A549 (cell line): ENCODE results near the gene SNTA1. TPM values are rescaled to one million over a fixed set of nuclear protein-coding genes. Genes with fewer than 3 reads are reported as not detected.

Source experiments
- ATAC-seq, 2 experiments: fragments of 200-7000 bp in 1 of 2; fragments of >200 bp in 1 of 2; cut with Nextera tagmentation in 1 of 2; cut with Tn5 transposase in 1 of 2; 3 replicates each; pipeline versions ENCODE4 v1.8.0 to v1.9.1; 2018 to 2020; ENCODE audit warnings: mild to moderate bottlenecking in 1 of 2, moderate library complexity in 1 of 2
- CTCF ChIA-PET: fragments of 300-600 bp; sonication (Branson Sonifier 250); formaldehyde crosslinking; extraction: SDS; loops from one replicate; lab custom pipeline; 2021; ENCODE audit warnings: antibody characterized with exemption, inconsistent platforms; lab: Yijun Ruan, JAX
- POLR2A ChIA-PET: fragments of 350-600 bp; formaldehyde crosslinking; extraction: SDS; loops from one replicate; lab custom pipeline; 2021; ENCODE audit warnings: antibody characterized with exemption, inconsistent platforms; lab: Yijun Ruan, JAX
- DNase-seq, 2 experiments: peaks; one replicate each; pipeline versions ENCODE4 v3.0.0 to v3.0.0-alpha.2; 2011 to 2016; ENCODE audit warnings: low read depth in 1 of 2, low spot score in 1 of 2
- FAIRE-seq: peaks from 2 replicates; lab custom pipeline; 2011; peaks lifted over from hg19 to GRCh38; lab: Jason Lieb, UNC
- H3K27ac ChIP-seq, 2 experiments: fragments of >200 bp; sonication (Bioruptor Twin); formaldehyde crosslinking; 3 replicates each; pipeline ENCODE4 v1.5.1; 2016 to 2017
- H3K4me1 ChIP-seq: fragments of >200 bp; sonication (Bioruptor Twin); formaldehyde crosslinking; 3 replicates; pipeline ENCODE4 v1.6.1; 2016
- H3K4me2 ChIP-seq: fragments of >200 bp; sonication (Bioruptor Twin); formaldehyde crosslinking; 3 replicates; pipeline ENCODE4 v1.6.1; 2016
- H3K4me3 ChIP-seq: fragments of >200 bp; sonication (Bioruptor Twin); formaldehyde crosslinking; 3 replicates; pipeline ENCODE4 v1.5.1; 2016
- H3K9me3 ChIP-seq: fragments of >200 bp; sonication (Bioruptor Twin); formaldehyde crosslinking; 3 replicates; pipeline ENCODE4 v1.6.1; 2016
- BCL3 ChIP-seq: fragments of >200 bp; sonication (Bioruptor Twin); formaldehyde crosslinking; IDR thresholded peaks from 3 replicates; pipeline ENCODE4 v1.6.1; 2016
- BHLHE40 ChIP-seq: IDR thresholded peaks from 2 replicates; pipeline ENCODE4 v1.6.1; 2012; ENCODE audit warnings: low read depth, low read length, inconsistent platforms
- CBX2 ChIP-seq: fragments of 200-600 bp; sonication (generic); IDR thresholded peaks from 2 replicates; pipeline ENCODE4 v1.6.1; 2016; ENCODE audit warnings: low read depth, mild to moderate bottlenecking, borderline replicate concordance
- CBX8 ChIP-seq: fragments of 200-600 bp; sonication (generic); IDR thresholded peaks from 2 replicates; pipeline ENCODE4 v1.6.1; 2016
- CEBPB ChIP-seq, 2 experiments: fragments of >200 bp in 1 of 2; sonication (Bioruptor Twin) in 1 of 2; formaldehyde crosslinking in 1 of 2; IDR thresholded peaks; 2 replicates each; pipeline ENCODE4 v1.6.1; 2012 to 2016
- CHD2 ChIP-seq: fragments of 150-350 bp; IDR thresholded peaks from 2 replicates; pipeline ENCODE4 v1.6.1; 2014; ENCODE audit warnings: low read length; ENCODE audit not compliant: partially characterized antibody
- CTCF ChIP-seq: fragments of >200 bp; sonication (Bioruptor Twin); formaldehyde crosslinking; IDR thresholded peaks from 3 replicates; pipeline ENCODE4 v1.5.1; 2016
- E2F6 ChIP-seq: IDR thresholded peaks from 2 replicates; pipeline ENCODE4 v1.6.1; 2012; ENCODE audit warnings: low read depth, borderline replicate concordance
- EHF ChIP-seq: fragments of 250-450 bp; sonication (Bioruptor Pico); IDR thresholded peaks from 2 replicates; pipeline ENCODE4 v1.5.0; 2020; ENCODE audit warnings: mild to moderate bottlenecking
- EP300 ChIP-seq, 2 experiments: fragments of >200 bp; sonication (Bioruptor Twin); formaldehyde crosslinking; IDR thresholded peaks; 2 replicates in 1 of 2; 3 replicates in 1 of 2; pipeline ENCODE4 v1.6.1; 2016 to 2017
- FOSL2 ChIP-seq, 2 experiments: fragments of 450-650 bp in 1 of 2; fragments of >200 bp in 1 of 2; sonication (Bioruptor Twin) in 1 of 2; formaldehyde crosslinking; IDR thresholded peaks; 2 replicates each; pipeline versions ENCODE4 v1.5.0 to v1.6.1; 2016 to 2020; ENCODE audit warnings: mild to moderate bottlenecking in 1 of 2, moderate library complexity in 1 of 2
- FOXS1 ChIP-seq: fragments of 250-450 bp; sonication (Bioruptor Pico); IDR thresholded peaks from 2 replicates; pipeline ENCODE4 v1.5.0; 2020; ENCODE audit warnings: mild to moderate bottlenecking, moderate library complexity
- HES2 ChIP-seq: fragments of >200 bp; sonication (Bioruptor Twin); formaldehyde crosslinking; IDR thresholded peaks from 2 replicates; pipeline ENCODE4 v1.6.1; 2016
- HEYL ChIP-seq: fragments of 250-450 bp; sonication (Bioruptor Pico); IDR thresholded peaks from 2 replicates; pipeline ENCODE4 v1.8.0; 2021; ENCODE audit warnings: mild to moderate bottlenecking, moderate library complexity
- HOXB5 ChIP-seq: fragments of 250-450 bp; sonication (Bioruptor Pico); IDR thresholded peaks from 2 replicates; pipeline ENCODE4 v1.5.0; 2020; ENCODE audit warnings: mild to moderate bottlenecking, moderate library complexity
- JUN ChIP-seq, 2 experiments: fragments of >200 bp; sonication (Bioruptor Twin); formaldehyde crosslinking; IDR thresholded peaks; 2 replicates in 1 of 2; 3 replicates in 1 of 2; pipeline ENCODE4 v1.6.1; 2016 to 2017
- JUNB ChIP-seq: fragments of >200 bp; sonication (Bioruptor Twin); formaldehyde crosslinking; IDR thresholded peaks from 2 replicates; pipeline ENCODE4 v1.6.1; 2016
- KDM1A ChIP-seq: fragments of 200-600 bp; sonication (generic); IDR thresholded peaks from 2 replicates; pipeline ENCODE4 v1.6.1; 2016; ENCODE audit warnings: low read depth, mild to moderate bottlenecking
- MAFK ChIP-seq: fragments of 450-650 bp; IDR thresholded peaks from 2 replicates; pipeline ENCODE4 v1.6.1; 2014; ENCODE audit not compliant: partially characterized antibody
- MYC ChIP-seq: IDR thresholded peaks from 2 replicates; pipeline ENCODE4 v1.6.1; 2012; ENCODE audit warnings: mild to moderate bottlenecking, inconsistent platforms, low read length, improper control_type of control experiment, borderline replicate concordance
- NFE2L2 ChIP-seq: fragments of 150-350 bp; conservative IDR thresholded peaks from 2 replicates; pipeline ENCODE4 v1.6.1; 2014; ENCODE audit warnings: low read length
- PHF8 ChIP-seq: fragments of 200-600 bp; sonication (generic); IDR thresholded peaks from 2 replicates; pipeline ENCODE4 v1.6.1; 2016; ENCODE audit warnings: low read depth, mild to moderate bottlenecking, antibody characterized with exemption, moderate library complexity, borderline replicate concordance
- RARB ChIP-seq: fragments of 250-450 bp; sonication (Bioruptor Pico); IDR thresholded peaks from 2 replicates; pipeline ENCODE4 v1.8.0; 2021; ENCODE audit warnings: mild to moderate bottlenecking, moderate library complexity
- RFX5 ChIP-seq: fragments of 450-650 bp; IDR thresholded peaks from 2 replicates; pipeline ENCODE4 v1.7.1; 2014; ENCODE audit warnings: antibody characterized with exemption, mild to moderate bottlenecking, moderate library complexity
- ZC3H11A ChIP-seq: fragments of 450-650 bp; IDR thresholded peaks from 2 replicates; pipeline ENCODE4 v1.6.1; 2014; ENCODE audit warnings: antibody characterized with exemption, mild to moderate bottlenecking
- ZFP36 ChIP-seq: fragments of 450-650 bp; IDR thresholded peaks from 2 replicates; pipeline ENCODE4 v1.6.1; 2014; ENCODE audit warnings: borderline replicate concordance; ENCODE audit not compliant: partially characterized antibody
- WGBS: methylation state at CpG from one replicate; pipeline ENCODE4 v1.1.6; 2017; ENCODE audit errors: missing lambda C conversion rate; 5-methylcytosine and 5-hydroxymethylcytosine counted together
- polyA plus RNA-seq, 4 experiments: library from polyadenylated mRNA; depleted of rRNA in 3 of 4; stranded (reverse); fragments of >200 nt; fragmentation: RNase III in 1 of 4; extraction: RNeasy Plus Mini Kit Qiagen cat#74134 plus additional on column Dnase treatment in 1 of 4; gene quantifications; 2 replicates in 3 of 4; 3 replicates in 1 of 4; pipeline ENCODE4 v1.2.3, GENCODE V29; 2011 to 2017
- TF ChIP-seq, protein P1 (sequence below): IDR thresholded peaks from 2 replicates; pipeline ENCODE4 v1.6.1; 2012
- TF ChIP-seq, protein P2 (sequence below): fragments of 450-650 bp; IDR thresholded peaks from 2 replicates; pipeline ENCODE4 v1.6.1; 2014; ENCODE audit warnings: antibody characterized with exemption
- TF ChIP-seq, protein P3 (sequence below): fragments of 200-600 bp; sonication (generic); IDR thresholded peaks from 2 replicates; pipeline ENCODE4 v1.6.1; 2016; ENCODE audit warnings: antibody characterized with exemption, mild to moderate bottlenecking, moderate library complexity

Gene SNTA1
- polyA plus RNA-seq, 2 of the 4 experiments (the other 2 are of a cell fraction), result 5.6 to 6.6 TPM

DNA sequence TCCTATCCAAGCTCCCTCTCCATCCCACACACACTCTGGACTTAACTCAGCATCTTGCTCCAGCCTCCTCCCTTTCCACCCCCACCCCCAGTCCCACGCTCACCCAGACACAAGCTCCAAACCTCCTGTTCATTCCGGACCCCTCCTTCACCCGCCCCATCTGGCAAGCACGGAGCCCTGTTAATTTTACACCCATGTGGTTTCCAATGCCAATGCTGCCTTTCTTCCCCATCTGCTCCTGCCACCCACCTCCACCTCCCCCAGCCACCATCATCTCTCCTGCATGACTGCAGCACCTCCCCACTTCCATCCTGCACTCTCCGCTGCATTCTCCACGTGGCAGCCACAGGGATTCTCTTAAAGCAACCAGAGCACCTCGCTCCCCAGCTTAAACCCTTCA, 32.3 kb downstream of the SNTA1 start:
- TF ChIP-seq JUN (IDR thresholded peaks at IDR 0.05) (no peak), ZFP36 (no peak), HOXB5 (no peak), BHLHE40 (no peak), CBX2 (no peak), RFX5 (no peak), BCL3 (no peak), NFE2L2 (no peak), PHF8 (no peak), FOSL2 (IDR thresholded peaks at IDR 0.05) (no peak), FOSL2 (CRISPR knock-in tag; IDR thresholded peaks at IDR 0.05) (no peak), ZC3H11A (no peak), RARB (CRISPR knock-in tag) (no peak), CEBPB (IDR thresholded peaks at IDR 0.05) (no peak), MAFK (no peak), CHD2 (no peak), CBX8 (no peak), HEYL (CRISPR knock-in tag) (no peak)
- TF ChIP-seq, protein P1, sequence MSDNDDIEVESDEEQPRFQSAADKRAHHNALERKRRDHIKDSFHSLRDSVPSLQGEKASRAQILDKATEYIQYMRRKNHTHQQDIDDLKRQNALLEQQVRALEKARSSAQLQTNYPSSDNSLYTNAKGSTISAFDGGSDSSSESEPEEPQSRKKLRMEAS, result no peak
- TF ChIP-seq, protein P2, sequence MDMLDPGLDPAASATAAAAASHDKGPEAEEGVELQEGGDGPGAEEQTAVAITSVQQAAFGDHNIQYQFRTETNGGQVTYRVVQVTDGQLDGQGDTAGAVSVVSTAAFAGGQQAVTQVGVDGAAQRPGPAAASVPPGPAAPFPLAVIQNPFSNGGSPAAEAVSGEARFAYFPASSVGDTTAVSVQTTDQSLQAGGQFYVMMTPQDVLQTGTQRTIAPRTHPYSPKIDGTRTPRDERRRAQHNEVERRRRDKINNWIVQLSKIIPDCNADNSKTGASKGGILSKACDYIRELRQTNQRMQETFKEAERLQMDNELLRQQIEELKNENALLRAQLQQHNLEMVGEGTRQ, result no peak
- TF ChIP-seq, protein P3, sequence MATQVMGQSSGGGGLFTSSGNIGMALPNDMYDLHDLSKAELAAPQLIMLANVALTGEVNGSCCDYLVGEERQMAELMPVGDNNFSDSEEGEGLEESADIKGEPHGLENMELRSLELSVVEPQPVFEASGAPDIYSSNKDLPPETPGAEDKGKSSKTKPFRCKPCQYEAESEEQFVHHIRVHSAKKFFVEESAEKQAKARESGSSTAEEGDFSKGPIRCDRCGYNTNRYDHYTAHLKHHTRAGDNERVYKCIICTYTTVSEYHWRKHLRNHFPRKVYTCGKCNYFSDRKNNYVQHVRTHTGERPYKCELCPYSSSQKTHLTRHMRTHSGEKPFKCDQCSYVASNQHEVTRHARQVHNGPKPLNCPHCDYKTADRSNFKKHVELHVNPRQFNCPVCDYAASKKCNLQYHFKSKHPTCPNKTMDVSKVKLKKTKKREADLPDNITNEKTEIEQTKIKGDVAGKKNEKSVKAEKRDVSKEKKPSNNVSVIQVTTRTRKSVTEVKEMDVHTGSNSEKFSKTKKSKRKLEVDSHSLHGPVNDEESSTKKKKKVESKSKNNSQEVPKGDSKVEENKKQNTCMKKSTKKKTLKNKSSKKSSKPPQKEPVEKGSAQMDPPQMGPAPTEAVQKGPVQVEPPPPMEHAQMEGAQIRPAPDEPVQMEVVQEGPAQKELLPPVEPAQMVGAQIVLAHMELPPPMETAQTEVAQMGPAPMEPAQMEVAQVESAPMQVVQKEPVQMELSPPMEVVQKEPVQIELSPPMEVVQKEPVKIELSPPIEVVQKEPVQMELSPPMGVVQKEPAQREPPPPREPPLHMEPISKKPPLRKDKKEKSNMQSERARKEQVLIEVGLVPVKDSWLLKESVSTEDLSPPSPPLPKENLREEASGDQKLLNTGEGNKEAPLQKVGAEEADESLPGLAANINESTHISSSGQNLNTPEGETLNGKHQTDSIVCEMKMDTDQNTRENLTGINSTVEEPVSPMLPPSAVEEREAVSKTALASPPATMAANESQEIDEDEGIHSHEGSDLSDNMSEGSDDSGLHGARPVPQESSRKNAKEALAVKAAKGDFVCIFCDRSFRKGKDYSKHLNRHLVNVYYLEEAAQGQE, result no peak
- POLR2A ChIA-PET, result interaction anchor here (1.1 kb wide), 1 partner anchor 10 kb away, joined by 5 read pairs; the partner anchor contains the start of gene CDK5RAP1
- no peak for DNase-seq
- no peak for ATAC-seq
- no peak overlapping the region for H3K4me2 ChIP-seq
- no peaks in the 10 kb centered on the region for H3K9me3 ChIP-seq
- WGBS, result 84% methylated on average over 7 of the region's 7 CpGs
- FAIRE-seq, result no peak
- H3K27ac ChIP-seq, result no peak overlapping the region
- H3K4me3 ChIP-seq, result no peak overlapping the region
- H3K4me1 ChIP-seq, result no peaks in the 10 kb centered on the region
- CTCF ChIA-PET, result interaction anchor here (0.5 to 1.9 kb wide), 3 partner anchors 9 to 90 kb away, joined by 3 to 6 read pairs (median 3); partner anchors contain the start of gene CDK5RAP1

- no peaks in the 10 kb centered on the region for H3K4me1 ChIP-seq
- H3K4me3 ChIP-seq, result no peak overlapping the region
- no peak for DNase-seq
- no peak overlapping the region for H3K4me2 ChIP-seq
- 96% methylated on average over 14 of the region's 15 CpGs for WGBS
- H3K9me3 ChIP-seq, result no peaks in the 10 kb centered on the region
- no peak overlapping the region for H3K27ac ChIP-seq
- POLR2A ChIA-PET, result interaction anchor here (1.2 kb wide), 1 partner anchor 9 kb away, joined by 4 read pairs; the partner anchor contains the start of gene CDK5RAP1
- ATAC-seq, result no peak
- CTCF ChIA-PET, result no interaction called here
- no peak for FAIRE-seq
- TF ChIP-seq RARB (CRISPR knock-in tag), result no peak
- TF ChIP-seq E2F6, result no peak
- no peak for TF ChIP-seq ZC3H11A
- TF ChIP-seq FOXS1 (CRISPR knock-in tag), result no peak
- TF ChIP-seq HES2, result no peak
- TF ChIP-seq MAFK, result no peak
- TF ChIP-seq PHF8, result no peak
- no peak for TF ChIP-seq MYC
- TF ChIP-seq HOXB5, result no peak
- no peak for TF ChIP-seq EP300 (IDR thresholded peaks at IDR 0.05)
- no peak for TF ChIP-seq RFX5
- TF ChIP-seq HEYL (CRISPR knock-in tag), result no peak
- no peak for TF ChIP-seq CTCF
- no peak for TF ChIP-seq EHF (CRISPR knock-in tag)
- TF ChIP-seq KDM1A, result no peak
- TF ChIP-seq NFE2L2, result no peak
- no peak for TF ChIP-seq CHD2
- no peak for TF ChIP-seq JUNB
These were observed 33.4 kb downstream of the SNTA1 start for GRCh38 chr20:33410081-33410742.
